Tibial nerve (tissue), 3 donors: ENCODE results near the gene SCAF4.

Experiments used
- EP300 ChIP-seq, 2 donors: sonication (generic); formaldehyde crosslinking; IDR thresholded peaks; one replicate each; pipeline ENCODE4 v1.6.1; 2017; ENCODE audit warnings: antibody characterized with exemption in 2 of 2, mild to moderate bottlenecking in 1 of 2
- POLR2A ChIP-seq, 2 donors: fragments of 450-650 bp; IDR thresholded peaks; one replicate each; pipeline ENCODE4 v1.6.1; 2017; ENCODE audit warnings: antibody characterized with exemption in 2 of 2, mild to moderate bottlenecking in 2 of 2, moderate library complexity in 2 of 2

- no peak for TF ChIP-seq POLR2A (IDR thresholded peaks at IDR 0.05)
- TF ChIP-seq EP300 (IDR thresholded peaks at IDR 0.05): no peak
These were observed 77.6 kb downstream of the SCAF4 start for GRCh38 chr21:31654340-31654739.
